ENCODE measurements around the gene SNAP25.

Gene SNAP25

GRCh38 chr20:10268636-10269035 is 50.0 kb downstream of the SNAP25 start:
- FAIRE-seq = no peak

- no peak for FAIRE-seq
Observed at GRCh38 chr20:10270630-10271029, 52.0 kb downstream of the SNAP25 start.

GRCh38 chr20:10271494-10272219 is 53.0 kb downstream of the SNAP25 start:
- no peak for FAIRE-seq

- no peak for FAIRE-seq
Observed at GRCh38 chr20:10276878-10277580, 58.4 kb downstream of the SNAP25 start.

- FAIRE-seq = no peak
Observed at GRCh38 chr20:10277616-10278015, 59.0 kb downstream of the SNAP25 start.

- no peak for FAIRE-seq
Observed at GRCh38 chr20:10278412-10278811, 59.8 kb downstream of the SNAP25 start.

GRCh38 chr20:10280018-10280908 is 61.6 kb downstream of the SNAP25 start:
- no peak for FAIRE-seq

- FAIRE-seq = no peak
Observed at GRCh38 chr20:10281911-10282310, 63.3 kb downstream of the SNAP25 start.

GRCh38 chr20:10282979-10283456 is 64.4 kb downstream of the SNAP25 start:
- no peak for FAIRE-seq

GRCh38 chr20:10286356-10286755 is 67.7 kb downstream of the SNAP25 start:
- FAIRE-seq = no peak

- no peak for FAIRE-seq
Observed at GRCh38 chr20:10288421-10288820, 69.8 kb downstream of the SNAP25 start.

- FAIRE-seq = no peak
Observed at GRCh38 chr20:10288954-10289646, 70.5 kb downstream of the SNAP25 start.

GRCh38 chr20:10291568-10292248 is 73.1 kb downstream of the SNAP25 start:
- FAIRE-seq = no peak

GRCh38 chr20:10297223-10297622 is 78.6 kb downstream of the SNAP25 start:
- no peak for FAIRE-seq

- FAIRE-seq = no peak
Observed at GRCh38 chr20:10297684-10298240, 79.1 kb downstream of the SNAP25 start.

GRCh38 chr20:10300582-10301446 is 82.2 kb downstream of the SNAP25 start:
- no peak for FAIRE-seq

- no peak for FAIRE-seq
Observed at GRCh38 chr20:10303852-10304251, 85.2 kb downstream of the SNAP25 start.

GRCh38 chr20:10304471-10305046 is 85.9 kb downstream of the SNAP25 start:
- FAIRE-seq = no peak

GRCh38 chr20:10306440-10307358 is 88.1 kb downstream of the SNAP25 start:
- FAIRE-seq = no peak
